Lung (tissue), 16 donors: ENCODE data around the gene VPS13C. TPM values are rescaled to one million over a fixed set of nuclear protein-coding genes. Genes with fewer than 3 reads are reported as not detected.

Experiments
- ATAC-seq: fragments of 200-7000 bp; cut with Tn5 transposase; one replicate; pipeline ENCODE4 v1.9.1; 2020; ENCODE audit warnings: moderate number of reproducible peaks; ENCODE audit not compliant: insufficient read depth, low FRiP score
- DNase-seq, 3 donors: peaks; one replicate each; pipeline ENCODE4 v3.0.0-alpha.2; 2013 to 2017
- H3K27ac ChIP-seq, 2 donors: one replicate each; pipeline ENCODE4 v1.5.1; 2013; ENCODE audit warnings: mild to moderate bottlenecking in 2 of 2, moderate library complexity in 2 of 2, control low read depth in 1 of 2, inconsistent platforms in 1 of 2, low read depth in 1 of 2, low read length in 1 of 2
- H3K27me3 ChIP-seq, 3 donors: one replicate each; pipeline ENCODE4 v1.5.1; 2013; ENCODE audit warnings: low read length in 2 of 3; ENCODE audit not compliant: control insufficient read depth in 3 of 3, insufficient read depth in 3 of 3
- H3K36me3 ChIP-seq, 4 donors: one replicate each; pipeline ENCODE4 v1.5.1; 2013; ENCODE audit warnings: low read length in 4 of 4, mild to moderate bottlenecking in 1 of 4, moderate library complexity in 1 of 4; ENCODE audit not compliant: control insufficient read depth in 4 of 4, insufficient read depth in 4 of 4
- H3K4me1 ChIP-seq, 5 donors: one replicate each; pipeline ENCODE4 v1.5.1; 2013; ENCODE audit warnings: low read length in 5 of 5, mild to moderate bottlenecking in 2 of 5, moderate library complexity in 1 of 5; ENCODE audit not compliant: control insufficient read depth in 5 of 5, insufficient read depth in 5 of 5
- H3K4me3 ChIP-seq: one replicate; pipeline ENCODE4 v1.5.1; 2013; ENCODE audit warnings: mild to moderate bottlenecking, control low read depth, moderate library complexity
- H3K9ac ChIP-seq, 2 donors: one replicate each; pipeline ENCODE4 v1.5.1; 2013; ENCODE audit warnings: low read length in 2 of 2, control low read depth in 1 of 2; ENCODE audit not compliant: insufficient read depth in 1 of 2
- H3K9me3 ChIP-seq, 4 donors: one replicate each; pipeline ENCODE4 v1.5.1; 2013; ENCODE audit warnings: low read length in 3 of 4, mild to moderate bottlenecking in 1 of 4, moderate library complexity in 1 of 4; ENCODE audit not compliant: control insufficient read depth in 4 of 4, insufficient read depth in 3 of 4
- WGBS, 2 donors: extraction: QIAGEN DNeasy Blood & Tissue Kit; methylation state at CpG; one replicate each; pipeline ENCODE4 v1.1.7; 2013; 5-methylcytosine and 5-hydroxymethylcytosine counted together
- long read RNA-seq, 5 donors: transcript quantifications; one replicate each; lab custom pipeline, GENCODE V29; 2026
- polyA plus RNA-seq, 2 donors: library from polyadenylated mRNA; stranded (reverse); fragments of 200-250 nt; gene quantifications; one replicate each; pipeline ENCODE4 v1.2.1, GENCODE V29; 2013
- total RNA-seq, 2 donors: library from RNA; depleted of rRNA in 1 of 2; stranded (reverse); fragments of >200 nt in 1 of 2; gene quantifications; one replicate each; pipeline ENCODE4 v1.2.1, GENCODE V29; 2014 to 2021
- TF ChIP-seq, protein P1 (sequence below): IDR thresholded peaks from 2 replicates; pipeline ENCODE4 v1.5.1; 2012; ENCODE audit warnings: mild to moderate bottlenecking; ENCODE audit errors: control extremely low read depth, extremely low read depth
- donor health status: control.
- donor health status: control.
- donor health status: Bipolar disorder and iron deficiency.
- donor health status: healthy.
- donor health status: DM: yes; HTN: yes; CAD: no.

The VPS13C gene, protein sequence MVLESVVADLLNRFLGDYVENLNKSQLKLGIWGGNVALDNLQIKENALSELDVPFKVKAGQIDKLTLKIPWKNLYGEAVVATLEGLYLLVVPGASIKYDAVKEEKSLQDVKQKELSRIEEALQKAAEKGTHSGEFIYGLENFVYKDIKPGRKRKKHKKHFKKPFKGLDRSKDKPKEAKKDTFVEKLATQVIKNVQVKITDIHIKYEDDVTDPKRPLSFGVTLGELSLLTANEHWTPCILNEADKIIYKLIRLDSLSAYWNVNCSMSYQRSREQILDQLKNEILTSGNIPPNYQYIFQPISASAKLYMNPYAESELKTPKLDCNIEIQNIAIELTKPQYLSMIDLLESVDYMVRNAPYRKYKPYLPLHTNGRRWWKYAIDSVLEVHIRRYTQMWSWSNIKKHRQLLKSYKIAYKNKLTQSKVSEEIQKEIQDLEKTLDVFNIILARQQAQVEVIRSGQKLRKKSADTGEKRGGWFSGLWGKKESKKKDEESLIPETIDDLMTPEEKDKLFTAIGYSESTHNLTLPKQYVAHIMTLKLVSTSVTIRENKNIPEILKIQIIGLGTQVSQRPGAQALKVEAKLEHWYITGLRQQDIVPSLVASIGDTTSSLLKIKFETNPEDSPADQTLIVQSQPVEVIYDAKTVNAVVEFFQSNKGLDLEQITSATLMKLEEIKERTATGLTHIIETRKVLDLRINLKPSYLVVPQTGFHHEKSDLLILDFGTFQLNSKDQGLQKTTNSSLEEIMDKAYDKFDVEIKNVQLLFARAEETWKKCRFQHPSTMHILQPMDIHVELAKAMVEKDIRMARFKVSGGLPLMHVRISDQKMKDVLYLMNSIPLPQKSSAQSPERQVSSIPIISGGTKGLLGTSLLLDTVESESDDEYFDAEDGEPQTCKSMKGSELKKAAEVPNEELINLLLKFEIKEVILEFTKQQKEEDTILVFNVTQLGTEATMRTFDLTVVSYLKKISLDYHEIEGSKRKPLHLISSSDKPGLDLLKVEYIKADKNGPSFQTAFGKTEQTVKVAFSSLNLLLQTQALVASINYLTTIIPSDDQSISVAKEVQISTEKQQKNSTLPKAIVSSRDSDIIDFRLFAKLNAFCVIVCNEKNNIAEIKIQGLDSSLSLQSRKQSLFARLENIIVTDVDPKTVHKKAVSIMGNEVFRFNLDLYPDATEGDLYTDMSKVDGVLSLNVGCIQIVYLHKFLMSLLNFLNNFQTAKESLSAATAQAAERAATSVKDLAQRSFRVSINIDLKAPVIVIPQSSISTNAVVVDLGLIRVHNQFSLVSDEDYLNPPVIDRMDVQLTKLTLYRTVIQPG (N-terminal part only)
- total RNA-seq (100 to 1,000 TPM in 1 of 2 donors, 10 to 100 TPM in 1; 79.1 to 196 TPM), polyA plus RNA-seq (10 to 100 TPM; 16.8 to 27.6 TPM)
- long read RNA-seq, donor 1, partial matches to known transcripts: 0 of 2 reads
- long read RNA-seq, donor 1, other reads (novel, unspliced or antisense): 0 of 2 reads
- long read RNA-seq, donor 2: 0 reads
- long read RNA-seq, donor 3, partial matches to known transcripts: 0 of 2 reads
- long read RNA-seq, donor 3, other reads (novel, unspliced or antisense): 0 of 2 reads
- long read RNA-seq, donor 4: 0 reads
- long read RNA-seq, donor 5, partial matches to known transcripts: 6 of 7 reads
- long read RNA-seq, donor 5, other reads (novel, unspliced or antisense): 0 of 7 reads

DNA sequence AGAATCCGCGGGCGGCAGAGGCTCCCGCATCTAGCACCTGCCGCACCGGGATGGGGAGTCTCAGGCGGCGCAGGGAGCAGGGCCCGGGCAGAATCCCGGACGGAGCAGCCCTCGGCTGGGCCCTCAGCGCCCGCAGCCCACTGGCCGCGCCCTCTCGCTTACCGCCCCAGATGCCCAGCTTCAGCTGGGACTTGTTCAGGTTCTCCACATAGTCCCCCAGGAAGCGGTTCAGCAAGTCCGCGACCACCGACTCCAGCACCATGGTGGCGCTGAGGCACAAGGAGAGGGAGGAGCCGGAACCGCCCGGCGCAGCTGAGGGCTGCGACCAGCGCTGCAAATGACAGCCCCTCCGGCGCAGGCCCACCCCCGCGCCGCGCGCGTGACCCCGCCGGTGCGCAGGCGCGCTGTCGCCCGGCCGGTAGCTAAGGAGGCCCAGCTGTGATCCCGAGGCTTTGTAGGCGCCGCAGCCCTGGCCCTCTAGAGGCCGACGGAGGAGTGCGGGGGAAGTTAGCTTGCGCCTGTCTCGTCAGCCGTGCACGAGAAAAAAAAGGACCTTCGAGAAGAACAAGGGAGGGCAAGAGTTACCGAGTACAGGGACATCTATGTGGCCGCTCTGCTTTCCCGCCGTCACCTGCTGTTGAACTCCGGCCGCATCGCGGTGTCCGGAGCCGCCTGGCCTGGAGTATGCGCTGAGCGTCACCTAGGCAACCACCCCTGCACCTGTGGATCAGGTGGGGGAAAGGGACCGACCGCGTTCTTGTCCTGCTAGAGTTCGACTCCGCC lies at the start of gene VPS13C:
TSS of gene VPS13C (minus strand) at position 335 of the 783 bp plus-strand sequence. CDS start at position 262, 73 bp downstream.
- TF ChIP-seq, protein P1, sequence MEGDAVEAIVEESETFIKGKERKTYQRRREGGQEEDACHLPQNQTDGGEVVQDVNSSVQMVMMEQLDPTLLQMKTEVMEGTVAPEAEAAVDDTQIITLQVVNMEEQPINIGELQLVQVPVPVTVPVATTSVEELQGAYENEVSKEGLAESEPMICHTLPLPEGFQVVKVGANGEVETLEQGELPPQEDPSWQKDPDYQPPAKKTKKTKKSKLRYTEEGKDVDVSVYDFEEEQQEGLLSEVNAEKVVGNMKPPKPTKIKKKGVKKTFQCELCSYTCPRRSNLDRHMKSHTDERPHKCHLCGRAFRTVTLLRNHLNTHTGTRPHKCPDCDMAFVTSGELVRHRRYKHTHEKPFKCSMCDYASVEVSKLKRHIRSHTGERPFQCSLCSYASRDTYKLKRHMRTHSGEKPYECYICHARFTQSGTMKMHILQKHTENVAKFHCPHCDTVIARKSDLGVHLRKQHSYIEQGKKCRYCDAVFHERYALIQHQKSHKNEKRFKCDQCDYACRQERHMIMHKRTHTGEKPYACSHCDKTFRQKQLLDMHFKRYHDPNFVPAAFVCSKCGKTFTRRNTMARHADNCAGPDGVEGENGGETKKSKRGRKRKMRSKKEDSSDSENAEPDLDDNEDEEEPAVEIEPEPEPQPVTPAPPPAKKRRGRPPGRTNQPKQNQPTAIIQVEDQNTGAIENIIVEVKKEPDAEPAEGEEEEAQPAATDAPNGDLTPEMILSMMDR: peak; percentile 31
- Histone ChIP-seq H3K27me3 (peaks cover 0 to 35% (median 15%) of the 10 kb centered on the region in 3 donors), H3K36me3 (no peaks in the 10 kb centered on the region), H3K9me3 (no peaks in the 10 kb centered on the region), H3K27ac (peak within 1 kb of the TSS; percentile 91 to 94), H3K4me1 (peaks cover 0 to 12% (median 5%) of the 10 kb centered on the region in 5 donors), H3K4me3 (peak within 1 kb of the TSS; percentile 61), H3K9ac (peak within 1 kb of the TSS; percentile 42 to 73)
- DNase-seq (peak; percentile 96 to 97 (median 96)), ATAC-seq (peak; percentile 97)
- WGBS, 2 donors: 0 to 1% methylated on average over 72 to 73 of the region's 73 CpGs

DNA sequence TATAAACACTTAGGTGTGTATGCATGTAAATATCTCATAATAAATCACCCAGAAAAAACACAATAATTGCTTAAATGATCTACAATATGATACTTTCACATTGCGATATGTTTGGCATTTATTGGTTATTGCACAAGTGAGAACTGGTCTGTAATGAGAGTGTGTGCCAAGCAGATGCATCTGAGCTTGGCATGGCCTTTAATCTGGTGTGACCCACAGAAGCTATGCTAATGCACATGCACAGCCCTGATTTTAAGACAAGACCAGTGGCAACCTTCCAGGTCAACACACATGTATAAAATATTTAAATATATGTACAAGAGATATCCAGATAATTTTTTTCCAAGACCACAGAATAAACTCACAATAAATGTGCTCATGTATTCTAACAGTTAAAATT lies 49.2 kb upstream of the VPS13C start:
- WGBS, 2 donors: 94 to 98% methylated on average over 1 of the region's 1 CpG
- H3K9me3 ChIP-seq: peaks cover 0 to 5% (median 0%) of the 10 kb centered on the region in 4 donors
- H3K4me1 ChIP-seq: peaks cover 4 to 15% (median 7%) of the 10 kb centered on the region in 5 donors
- no peak overlapping the region for H3K27ac ChIP-seq
- no peak overlapping the region for H3K4me3 ChIP-seq
- TF ChIP-seq, protein P1: no peak
- no peak overlapping the region for H3K9ac ChIP-seq
- no peak for DNase-seq
- no peak for ATAC-seq
- H3K36me3 ChIP-seq: no peaks in the 10 kb centered on the region
- H3K27me3 ChIP-seq: no peaks in the 10 kb centered on the region

DNA sequence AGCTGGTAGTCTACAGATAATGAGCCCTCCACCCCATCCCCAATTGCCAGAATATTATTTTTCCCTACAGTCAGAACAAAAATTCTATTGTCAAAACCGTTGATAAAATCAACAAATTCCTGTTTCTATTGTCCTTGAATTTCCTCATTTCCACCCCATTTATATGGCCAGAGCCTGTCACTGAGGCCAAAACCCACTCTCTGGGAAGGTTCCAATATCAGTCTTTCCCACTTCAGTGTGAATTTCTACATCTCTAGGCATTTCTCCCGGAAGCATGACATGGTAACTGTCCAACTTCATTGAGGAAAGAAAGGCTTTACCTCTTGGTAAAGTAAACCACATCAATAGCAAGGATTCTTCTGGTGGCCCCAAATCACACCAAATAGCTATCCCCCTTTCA lies 48.2 kb upstream of the VPS13C start:
- no peak for DNase-seq
- Histone ChIP-seq H3K4me1 (peaks cover 4 to 15% (median 7%) of the 10 kb centered on the region in 5 donors), H3K27me3 (no peaks in the 10 kb centered on the region), H3K4me3 (no peak overlapping the region), H3K9ac (no peak overlapping the region), H3K9me3 (peaks cover 0 to 5% (median 0%) of the 10 kb centered on the region in 4 donors), H3K27ac (no peak overlapping the region), H3K36me3 (no peaks in the 10 kb centered on the region)
- no peak for ATAC-seq
- WGBS, 2 donors: 57 to 60% methylated on average over 2 of the region's 2 CpGs
- TF ChIP-seq, protein P1: no peak
